ENCODE results near the gene ERCC2. TPM values are rescaled to one million over a fixed set of nuclear protein-coding genes. Genes with fewer than 3 reads are reported as not detected.

Gene ERCC2
- total and polyA plus RNA-seq, 2 of the 8 experiments (the other 6 are each of a cell fraction or from before 2014, with no cell fraction given): 107 to 117 TPM

DNA sequence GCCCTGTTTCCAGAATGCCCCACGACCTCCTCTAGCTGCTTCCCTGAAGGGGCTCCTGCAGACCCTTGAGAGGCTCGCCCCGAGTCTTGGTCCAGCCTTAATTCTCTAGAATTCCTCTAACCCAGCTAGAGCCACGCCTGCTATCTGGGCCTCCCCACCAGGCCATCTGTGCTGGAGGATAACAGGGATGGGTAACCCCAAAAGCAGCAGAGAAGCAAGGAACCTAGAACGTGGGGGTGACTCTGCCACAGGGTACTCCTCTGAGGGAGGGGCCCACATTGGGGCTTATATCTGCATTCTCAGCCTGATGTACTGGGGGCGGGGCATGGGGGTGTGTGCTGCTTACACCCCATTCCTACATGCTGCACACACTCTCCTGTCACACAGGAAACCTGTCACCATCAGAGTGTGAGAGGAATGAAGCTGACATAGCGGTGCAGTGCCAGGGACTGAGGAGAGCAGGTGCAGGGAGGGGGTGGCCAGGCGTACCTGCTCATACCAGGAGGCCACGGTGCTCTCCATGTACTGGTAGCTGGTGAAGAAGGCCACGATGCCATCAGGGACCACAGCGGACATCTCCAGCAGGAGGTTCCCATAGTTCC, 16.0 kb downstream of the ERCC2 start (continued):
- TF ChIP-seq SIN3A (conservative IDR thresholded peaks at IDR 0.05 in 1 of 2, IDR thresholded peaks at IDR 0.05 in 1 of 2; ENCODE audit: low read depth in 1 of 2, low read length in 2 of 2) (no peak), SP4 (IDR thresholded peaks at IDR 0.05; ENCODE audit: low read length) (no peak), HDAC6 (IDR thresholded peaks at IDR 0.05; ENCODE audit: low read depth, low read length) (no peak)
- TF ChIP-seq, protein P1, sequence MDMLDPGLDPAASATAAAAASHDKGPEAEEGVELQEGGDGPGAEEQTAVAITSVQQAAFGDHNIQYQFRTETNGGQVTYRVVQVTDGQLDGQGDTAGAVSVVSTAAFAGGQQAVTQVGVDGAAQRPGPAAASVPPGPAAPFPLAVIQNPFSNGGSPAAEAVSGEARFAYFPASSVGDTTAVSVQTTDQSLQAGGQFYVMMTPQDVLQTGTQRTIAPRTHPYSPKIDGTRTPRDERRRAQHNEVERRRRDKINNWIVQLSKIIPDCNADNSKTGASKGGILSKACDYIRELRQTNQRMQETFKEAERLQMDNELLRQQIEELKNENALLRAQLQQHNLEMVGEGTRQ (IDR thresholded peaks at IDR 0.05; ENCODE audit: low read length): no peak
